Measurements from ENCODE around the gene DYRK1A. TPM values are rescaled to one million over a fixed set of nuclear protein-coding genes. Genes with fewer than 3 reads are reported as not detected.

DYRK1A gene
- total and polyA plus RNA-seq, 2 of the 13 experiments (the other 11 are each of a cell fraction or from before 2014, with no cell fraction given) = 24.6 to 34.2 TPM

DNA sequence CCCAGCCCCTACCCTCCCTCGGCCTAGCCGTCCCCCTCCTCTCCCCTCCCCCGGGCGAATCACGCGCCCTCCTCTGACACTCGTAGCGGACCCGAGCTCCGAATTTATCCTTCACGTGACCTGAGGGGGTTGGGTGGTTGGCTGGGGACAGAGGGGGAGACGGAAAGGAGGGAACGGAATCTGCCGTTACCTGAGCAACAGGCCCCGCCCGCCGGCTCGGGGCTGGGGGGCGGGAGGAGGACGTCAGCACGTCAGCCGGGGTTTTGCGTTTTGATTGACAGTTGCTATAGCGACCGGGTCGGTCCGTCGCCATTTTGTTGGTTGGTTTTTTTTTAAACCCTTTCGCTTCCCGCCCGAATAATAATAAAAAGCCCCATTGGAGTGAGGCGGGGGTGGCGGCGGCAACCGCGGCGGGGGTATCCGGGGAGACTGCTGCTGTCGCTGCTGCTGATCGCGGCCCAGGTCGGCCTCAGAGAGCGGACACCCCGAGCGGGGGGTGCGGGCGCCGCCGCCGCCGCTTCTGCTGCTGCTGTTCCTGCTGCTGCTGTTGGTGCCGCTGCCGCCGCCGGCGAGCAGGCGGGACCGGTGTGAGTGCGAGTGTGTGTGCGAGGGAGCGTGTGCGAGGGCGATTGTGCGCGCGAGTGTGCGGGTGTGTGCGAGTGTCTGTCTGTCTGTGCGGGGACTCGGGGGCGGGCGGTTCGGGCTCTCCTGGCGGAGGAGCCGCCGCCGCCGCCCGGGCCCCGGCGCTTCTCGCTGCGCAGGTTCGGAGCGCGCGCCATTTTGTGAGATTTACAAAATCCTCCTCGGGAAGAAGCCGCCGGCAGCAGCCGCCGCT lies at the start of gene DYRK1A (continued):
- TF ChIP-seq MAF1 (CRISPR knock-in tag; IDR thresholded peaks at IDR 0.05; ENCODE audit: borderline replicate concordance) = no peak
- peak; percentile 46; the same call in 1 of the 2 replicates for TF ChIP-seq ZNF589 (CRISPR knock-in tag; conservative IDR thresholded peaks at IDR 0.05)
- TF ChIP-seq, protein P1, sequence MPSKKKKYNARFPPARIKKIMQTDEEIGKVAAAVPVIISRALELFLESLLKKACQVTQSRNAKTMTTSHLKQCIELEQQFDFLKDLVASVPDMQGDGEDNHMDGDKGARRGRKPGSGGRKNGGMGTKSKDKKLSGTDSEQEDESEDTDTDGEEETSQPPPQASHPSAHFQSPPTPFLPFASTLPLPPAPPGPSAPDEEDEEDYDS (CRISPR knock-in tag; IDR thresholded peaks at IDR 0.05) = peak; percentile 51
- no peak for TF ChIP-seq ZNF17 (CRISPR knock-in tag; IDR thresholded peaks at IDR 0.05)
- TF ChIP-seq SP5 (CRISPR knock-in tag; IDR thresholded peaks at IDR 0.05; ENCODE audit: borderline replicate concordance, low read depth) = peak; percentile 41; the same call in 1 of the 2 replicates
- TF ChIP-seq PHB2 (IDR thresholded peaks at IDR 0.05; ENCODE audit: partially characterized antibody) = no peak
- peak; percentile 84 for TF ChIP-seq CREB1 (IDR thresholded peaks at IDR 0.05)
- peak; percentile 87 for TF ChIP-seq CREB1 (CRISPR knock-in tag; IDR thresholded peaks at IDR 0.05)
- 0 out of 2 replicates have a peak, but pooled peaks have one; percentile 40 for TF ChIP-seq ARNTL (CRISPR knock-in tag; IDR thresholded peaks at IDR 0.05)
- TF ChIP-seq POLR2A (IDR thresholded peaks at IDR 0.05; ENCODE audit: insufficient read depth in 1 of 2, low read depth in 2 of 2, low read length in 2 of 2) = peak in 1 of 2 experiments; percentile 64; a peak in 2 of 4 replicates
- TF ChIP-seq TP53 (CRISPR knock-in tag; conservative IDR thresholded peaks at IDR 0.05) = no peak
- TF ChIP-seq, protein P2, sequence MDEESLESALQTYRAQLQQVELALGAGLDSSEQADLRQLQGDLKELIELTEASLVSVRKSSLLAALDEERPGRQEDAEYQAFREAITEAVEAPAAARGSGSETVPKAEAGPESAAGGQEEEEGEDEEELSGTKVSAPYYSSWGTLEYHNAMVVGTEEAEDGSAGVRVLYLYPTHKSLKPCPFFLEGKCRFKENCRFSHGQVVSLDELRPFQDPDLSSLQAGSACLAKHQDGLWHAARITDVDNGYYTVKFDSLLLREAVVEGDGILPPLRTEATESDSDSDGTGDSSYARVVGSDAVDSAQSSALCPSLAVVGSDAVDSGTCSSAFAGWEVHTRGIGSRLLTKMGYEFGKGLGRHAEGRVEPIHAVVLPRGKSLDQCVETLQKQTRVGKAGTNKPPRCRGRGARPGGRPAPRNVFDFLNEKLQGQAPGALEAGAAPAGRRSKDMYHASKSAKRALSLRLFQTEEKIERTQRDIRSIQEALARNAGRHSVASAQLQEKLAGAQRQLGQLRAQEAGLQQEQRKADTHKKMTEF (CRISPR knock-in tag; IDR thresholded peaks at IDR 0.05) = 0 out of 2 replicates have a peak, but pooled peaks have one; percentile 11
- TF ChIP-seq ZNF234 (CRISPR knock-in tag; conservative IDR thresholded peaks at IDR 0.05) = 0 out of 2 replicates have a peak, but pooled peaks have one; percentile 42
- TF ChIP-seq ZNF670 (CRISPR knock-in tag; IDR thresholded peaks at IDR 0.05; ENCODE audit: borderline replicate concordance) = 0 out of 2 replicates have a peak, but pooled peaks have one; percentile 74
- no peak for TF ChIP-seq ZNF570 (CRISPR knock-in tag; IDR thresholded peaks at IDR 0.05; ENCODE audit: borderline replicate concordance)
- peak; percentile 57 for TF ChIP-seq RBM39 (IDR thresholded peaks at IDR 0.05; ENCODE audit: low read depth, low read length, poor library complexity, severe bottlenecking)
- no peak for TF ChIP-seq PAWR (CRISPR knock-in tag; IDR thresholded peaks at IDR 0.05; ENCODE audit: borderline replicate concordance)
- peak; percentile 79 for TF ChIP-seq POGZ (CRISPR knock-in tag; IDR thresholded peaks at IDR 0.05)
- peak; percentile 52 for TF ChIP-seq KDM2A (CRISPR knock-in tag; IDR thresholded peaks at IDR 0.05; ENCODE audit: borderline replicate concordance, low read depth)
- 0 out of 2 replicates have a peak, but pooled peaks have one; percentile 32 for TF ChIP-seq MEF2D (CRISPR knock-in tag; IDR thresholded peaks at IDR 0.05)
- TF ChIP-seq RAD51 (IDR thresholded peaks at IDR 0.05; ENCODE audit: borderline replicate concordance) = peak; percentile 92
- TF ChIP-seq SAP130 (CRISPR knock-in tag; IDR thresholded peaks at IDR 0.05; ENCODE audit: low read depth) = peak; percentile 52
- TF ChIP-seq, protein P3, sequence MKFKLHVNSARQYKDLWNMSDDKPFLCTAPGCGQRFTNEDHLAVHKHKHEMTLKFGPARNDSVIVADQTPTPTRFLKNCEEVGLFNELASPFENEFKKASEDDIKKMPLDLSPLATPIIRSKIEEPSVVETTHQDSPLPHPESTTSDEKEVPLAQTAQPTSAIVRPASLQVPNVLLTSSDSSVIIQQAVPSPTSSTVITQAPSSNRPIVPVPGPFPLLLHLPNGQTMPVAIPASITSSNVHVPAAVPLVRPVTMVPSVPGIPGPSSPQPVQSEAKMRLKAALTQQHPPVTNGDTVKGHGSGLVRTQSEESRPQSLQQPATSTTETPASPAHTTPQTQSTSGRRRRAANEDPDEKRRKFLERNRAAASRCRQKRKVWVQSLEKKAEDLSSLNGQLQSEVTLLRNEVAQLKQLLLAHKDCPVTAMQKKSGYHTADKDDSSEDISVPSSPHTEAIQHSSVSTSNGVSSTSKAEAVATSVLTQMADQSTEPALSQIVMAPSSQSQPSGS (CRISPR knock-in tag; IDR thresholded peaks at IDR 0.05) = 0 out of 2 replicates have a peak, but pooled peaks have one; percentile 30
- TF ChIP-seq, protein P4, sequence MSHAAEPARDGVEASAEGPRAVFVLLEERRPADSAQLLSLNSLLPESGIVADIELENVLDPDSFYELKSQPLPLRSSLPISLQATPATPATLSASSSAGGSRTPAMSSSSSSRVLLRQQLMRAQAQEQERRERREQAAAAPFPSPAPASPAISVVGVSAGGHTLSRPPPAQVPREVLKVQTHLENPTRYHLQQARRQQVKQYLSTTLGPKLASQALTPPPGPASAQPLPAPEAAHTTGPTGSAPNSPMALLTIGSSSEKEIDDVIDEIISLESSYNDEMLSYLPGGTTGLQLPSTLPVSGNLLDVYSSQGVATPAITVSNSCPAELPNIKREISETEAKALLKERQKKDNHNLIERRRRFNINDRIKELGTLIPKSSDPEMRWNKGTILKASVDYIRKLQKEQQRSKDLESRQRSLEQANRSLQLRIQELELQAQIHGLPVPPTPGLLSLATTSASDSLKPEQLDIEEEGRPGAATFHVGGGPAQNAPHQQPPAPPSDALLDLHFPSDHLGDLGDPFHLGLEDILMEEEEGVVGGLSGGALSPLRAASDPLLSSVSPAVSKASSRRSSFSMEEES (CRISPR knock-in tag; IDR thresholded peaks at IDR 0.05) = peak; percentile 96
